H1 (cell line): ENCODE measurements around the gene SLC22A23.

Source experiments
- CTCF ChIP-seq, 3 experiments: IDR thresholded peaks; 1 replicate in 2 of 3; 2 replicates in 1 of 3; pipeline versions ENCODE4 v1.5.1 to v1.6.1; 2011; ENCODE audit warnings: low read length in 3 of 3, mild to moderate bottlenecking in 3 of 3, inconsistent platforms in 2 of 3, low read depth in 1 of 3, moderate library complexity in 1 of 3; ENCODE audit not compliant: insufficient read depth in 1 of 3; ENCODE audit errors: control extremely low read depth in 1 of 3
- GABPA ChIP-seq: IDR thresholded peaks from 2 replicates; pipeline ENCODE4 v1.6.1; 2011; ENCODE audit warnings: mild to moderate bottlenecking, low read length, moderate library complexity, borderline replicate concordance; ENCODE audit not compliant: insufficient read depth
- RFX5 ChIP-seq: IDR thresholded peaks from 2 replicates; pipeline ENCODE4 v1.6.1; 2011; ENCODE audit warnings: low read depth, low read length, improper control_type of control experiment, borderline replicate concordance

DNA sequence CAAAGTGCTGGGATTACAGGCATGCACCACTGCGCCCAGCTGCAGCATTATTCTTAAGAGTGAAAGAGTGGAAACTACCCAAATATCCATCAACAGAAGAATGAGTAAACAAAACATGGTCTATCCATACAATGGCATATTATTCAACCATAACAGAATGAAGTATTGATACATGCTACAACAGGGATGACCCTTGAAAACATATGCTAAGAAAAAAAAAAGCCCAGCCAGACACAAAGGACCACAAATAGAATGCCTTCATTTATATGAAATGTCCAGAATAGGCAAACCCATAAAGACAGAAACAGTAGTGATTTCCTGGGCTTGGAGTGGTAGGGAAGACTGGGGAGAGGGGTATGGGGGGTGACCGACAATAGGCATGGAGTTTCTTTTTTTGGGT lies 236.5 kb downstream of the SLC22A23 start:
- TF ChIP-seq GABPA (no peak), CTCF (IDR thresholded peaks at IDR 0.05; ENCODE audit: control extremely low read depth in 1 of 3, insufficient read depth in 1 of 3, low read depth in 1 of 3, low read length in 3 of 3) (no peak), RFX5 (no peak)
